SU-DHL-6 (cell line): ENCODE results near the gene PKLR.
A peak's percentile ranks its signal among the peaks of the same experiment; 100 is the strongest.

Source experiments
- H2AFZ ChIP-seq: fragments of 200-600 bp; sonication (generic); 2 replicates; pipeline ENCODE4 v1.6.1; 2014; ENCODE audit warnings: low read depth, mild to moderate bottlenecking, moderate library complexity, mixed read lengths, antibody characterized with exemption, low read length; ENCODE audit not compliant: severe bottlenecking
- H3F3A ChIP-seq: fragments of 200-600 bp; shearing (Covaris generic); 2 replicates; pipeline ENCODE4 v1.6.0; 2016; ENCODE audit warnings: antibody characterized with exemption, mild to moderate bottlenecking; ENCODE audit not compliant: insufficient read depth
- H3K27ac ChIP-seq: fragments of 200-600 bp; sonication (generic); 2 replicates; pipeline ENCODE4 v1.5.1; 2016; ENCODE audit warnings: low read depth, mild to moderate bottlenecking, low read length, moderate library complexity, mixed read lengths
- H3K27me3 ChIP-seq: fragments of 200-600 bp; sonication (generic), shearing (Covaris generic); 2 replicates; pipeline ENCODE4 v1.6.0; 2014; ENCODE audit warnings: mild to moderate bottlenecking, low read length
- H3K36me3 ChIP-seq: fragments of 200-600 bp; sonication (generic); 2 replicates; pipeline ENCODE4 v1.6.1; 2014; ENCODE audit warnings: mild to moderate bottlenecking, low read length, mixed read lengths
- H3K4me2 ChIP-seq: fragments of 300-600, 200-600 bp; shearing (Covaris generic), sonication (generic); 2 replicates; pipeline ENCODE4 v1.6.0; 2014; ENCODE audit warnings: low read length, low read depth, mild to moderate bottlenecking; ENCODE audit not compliant: poor library complexity, severe bottlenecking
- H3K4me3 ChIP-seq: fragments of 200-600 bp; sonication (generic); 2 replicates; pipeline ENCODE4 v1.5.1; 2014; ENCODE audit warnings: antibody characterized with exemption, low read length, mild to moderate bottlenecking, mixed read lengths; ENCODE audit not compliant: insufficient read depth, poor library complexity, severe bottlenecking
- H3K79me2 ChIP-seq: fragments of 200-600 bp; sonication (generic); 2 replicates; pipeline ENCODE4 v1.6.1; 2014; ENCODE audit warnings: mild to moderate bottlenecking, low read length, moderate library complexity; ENCODE audit not compliant: insufficient read depth
- H3K9ac ChIP-seq: fragments of 200-600 bp; sonication (generic); 2 replicates; pipeline ENCODE4 v1.7.0; 2014; ENCODE audit warnings: mild to moderate bottlenecking, low read length
- H3K9me2 ChIP-seq: fragments of 200-600 bp; sonication (generic); replicated peaks from 2 replicates; pipeline ENCODE4 v1.6.1; 2014; ENCODE audit warnings: low read length; ENCODE audit not compliant: insufficient read depth
- H3K9me3 ChIP-seq: fragments of 200-600 bp; sonication (generic); 2 replicates; pipeline ENCODE4 v1.6.1; 2014; ENCODE audit warnings: low read length, mixed read lengths; ENCODE audit not compliant: insufficient read depth
- H4K20me1 ChIP-seq: fragments of 200-600 bp; sonication (generic); 2 replicates; pipeline ENCODE4 v1.6.1; 2014; ENCODE audit warnings: low read depth, mild to moderate bottlenecking, antibody characterized with exemption, low read length, moderate library complexity, mixed read lengths
- EZH2phosphoT487 ChIP-seq: fragments of 200-600 bp; sonication (generic), shearing (Covaris generic); conservative IDR thresholded peaks from 2 replicates; pipeline ENCODE4 v1.6.1; 2018; ENCODE audit warnings: mild to moderate bottlenecking, antibody characterized with exemption, low read length, moderate library complexity, mixed read lengths
- TF ChIP-seq, protein P1 (sequence below): fragments of 200-600 bp; sonication (generic); IDR thresholded peaks from one replicate; pipeline ENCODE4 v1.5.1; 2017; ENCODE audit warnings: antibody characterized with exemption, mild to moderate bottlenecking, low read length, moderate library complexity; ENCODE audit not compliant: insufficient read depth, poor library complexity, severe bottlenecking

The PKLR gene

DNA sequence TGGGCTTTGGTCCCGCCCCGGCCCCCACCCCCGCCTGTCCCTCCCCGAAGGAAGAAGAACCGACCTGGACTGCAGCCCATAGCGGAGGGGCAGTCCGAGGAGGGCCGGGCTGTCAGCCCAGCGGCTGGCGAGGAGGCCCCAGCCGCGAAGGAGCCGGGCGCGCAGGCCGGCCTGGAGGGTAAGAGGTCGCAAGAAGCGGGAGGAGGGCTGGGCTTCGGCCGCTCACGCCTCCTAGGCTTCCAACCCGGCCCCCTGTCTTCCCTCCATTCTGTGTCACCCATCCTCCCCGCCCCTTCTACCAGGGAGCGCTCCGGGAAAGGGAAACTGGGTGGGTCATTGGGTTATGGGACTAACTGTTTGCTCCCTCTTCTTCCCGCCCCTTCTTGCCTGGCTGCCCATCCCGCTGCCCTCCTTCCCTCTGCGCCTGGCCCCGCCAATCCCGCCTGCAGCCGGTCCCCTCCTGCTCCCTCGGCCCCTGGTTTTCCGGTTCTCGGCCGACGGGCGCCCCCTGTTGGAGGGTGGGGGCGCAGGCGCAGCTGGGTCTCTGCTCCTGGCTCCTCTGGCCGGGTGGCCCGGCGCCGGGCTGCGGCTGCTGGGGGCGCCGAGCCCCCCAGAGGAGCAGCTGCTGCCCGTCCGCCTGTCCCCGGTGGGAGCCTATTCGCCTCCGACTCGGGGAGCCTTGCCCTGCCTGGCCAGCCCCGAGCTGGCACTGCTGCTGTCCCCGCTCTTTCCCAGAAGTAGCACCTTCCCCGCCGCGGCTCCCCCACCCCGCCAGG lies 21.9 kb upstream of the PKLR start:
- Histone ChIP-seq H3K9me2 (no peaks in the 10 kb centered on the region), H3K27ac (peak overlapping the region; percentile 67), H3K4me2 (peak overlapping the region; percentile 91), H3K36me3 (no peaks in the 10 kb centered on the region), H4K20me1 (no peaks in the 10 kb centered on the region), H3K4me3 (peak overlapping the region; percentile 70), H3K9ac (peak overlapping the region; percentile 79), H3K27me3 (no peaks in the 10 kb centered on the region), H2AFZ (peak overlapping the region; percentile 88), H3K9me3 (no peaks in the 10 kb centered on the region), H3K79me2 (no peaks in the 10 kb centered on the region), H3F3A (peaks cover 31% of the 10 kb centered on the region)
- TF ChIP-seq, protein P1, sequence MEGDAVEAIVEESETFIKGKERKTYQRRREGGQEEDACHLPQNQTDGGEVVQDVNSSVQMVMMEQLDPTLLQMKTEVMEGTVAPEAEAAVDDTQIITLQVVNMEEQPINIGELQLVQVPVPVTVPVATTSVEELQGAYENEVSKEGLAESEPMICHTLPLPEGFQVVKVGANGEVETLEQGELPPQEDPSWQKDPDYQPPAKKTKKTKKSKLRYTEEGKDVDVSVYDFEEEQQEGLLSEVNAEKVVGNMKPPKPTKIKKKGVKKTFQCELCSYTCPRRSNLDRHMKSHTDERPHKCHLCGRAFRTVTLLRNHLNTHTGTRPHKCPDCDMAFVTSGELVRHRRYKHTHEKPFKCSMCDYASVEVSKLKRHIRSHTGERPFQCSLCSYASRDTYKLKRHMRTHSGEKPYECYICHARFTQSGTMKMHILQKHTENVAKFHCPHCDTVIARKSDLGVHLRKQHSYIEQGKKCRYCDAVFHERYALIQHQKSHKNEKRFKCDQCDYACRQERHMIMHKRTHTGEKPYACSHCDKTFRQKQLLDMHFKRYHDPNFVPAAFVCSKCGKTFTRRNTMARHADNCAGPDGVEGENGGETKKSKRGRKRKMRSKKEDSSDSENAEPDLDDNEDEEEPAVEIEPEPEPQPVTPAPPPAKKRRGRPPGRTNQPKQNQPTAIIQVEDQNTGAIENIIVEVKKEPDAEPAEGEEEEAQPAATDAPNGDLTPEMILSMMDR: peak; percentile 89
- no peak for TF ChIP-seq EZH2phosphoT487

DNA sequence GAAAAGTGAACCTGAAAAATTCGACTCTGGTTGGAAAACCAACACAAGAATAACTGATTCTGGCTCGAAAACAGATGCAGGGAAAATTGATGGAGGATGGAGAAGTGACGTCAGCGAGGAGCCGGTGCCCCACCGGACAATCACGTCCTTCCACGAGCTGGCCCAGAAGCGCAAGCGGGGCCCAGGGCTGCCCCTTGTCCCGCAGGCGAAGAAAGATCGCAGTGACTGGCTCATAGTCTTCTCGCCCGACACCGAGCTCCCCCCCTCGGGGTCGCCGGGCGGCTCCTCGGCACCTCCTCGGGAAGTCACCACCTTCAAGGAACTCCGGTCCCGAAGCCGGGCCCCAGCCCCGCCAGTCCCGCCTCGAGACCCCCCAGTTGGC lies 21.3 kb upstream of the PKLR start:
- Histone ChIP-seq H3K9me2 (no peaks in the 10 kb centered on the region), H3K9me3 (no peaks in the 10 kb centered on the region), H2AFZ (no peak overlapping the region), H4K20me1 (no peaks in the 10 kb centered on the region), H3K27ac (no peak overlapping the region), H3K4me2 (peak overlapping the region; percentile 91), H3K4me3 (peak overlapping the region; percentile 70), H3K9ac (peak overlapping the region; percentile 79), H3F3A (peaks cover 27% of the 10 kb centered on the region), H3K36me3 (no peaks in the 10 kb centered on the region), H3K27me3 (no peaks in the 10 kb centered on the region), H3K79me2 (no peaks in the 10 kb centered on the region)
- TF ChIP-seq, protein P1: no peak
- TF ChIP-seq EZH2phosphoT487: no peak

- H3K9ac ChIP-seq: peak overlapping the region; percentile 79
- H3K36me3 ChIP-seq: no peaks in the 10 kb centered on the region
- H3K27ac ChIP-seq: no peak overlapping the region
- H3K9me2 ChIP-seq: no peaks in the 10 kb centered on the region
- H2AFZ ChIP-seq: no peak overlapping the region
- H3K4me3 ChIP-seq: peak overlapping the region; percentile 70
- H3K79me2 ChIP-seq: no peaks in the 10 kb centered on the region
- no peak for TF ChIP-seq EZH2phosphoT487
- TF ChIP-seq, protein P1: no peak
- peak overlapping the region; percentile 91 for H3K4me2 ChIP-seq
- H4K20me1 ChIP-seq: no peaks in the 10 kb centered on the region
- no peaks in the 10 kb centered on the region for H3K27me3 ChIP-seq
- no peaks in the 10 kb centered on the region for H3K9me3 ChIP-seq
- H3F3A ChIP-seq: peaks cover 26% of the 10 kb centered on the region
These were observed 20.6 kb upstream of the PKLR start for GRCh38 chr1:155321639-155322503.
